GM12878 (cell line): ENCODE results near the gene CFDP1. TPM values are rescaled to one million over a fixed set of nuclear protein-coding genes. Genes with fewer than 3 reads are reported as not detected.
A peak's percentile ranks its signal among the peaks of the same experiment; 100 is the strongest.

Experiments
- BHLHE40 ChIP-seq, 2 experiments: fragments of 450-650 bp in 1 of 2; IDR thresholded peaks; 2 replicates each; pipeline ENCODE4 v1.6.1; 2011 to 2017; ENCODE audit warnings: low read depth in 2 of 2, borderline replicate concordance in 1 of 2, improper control_type of control experiment in 1 of 2, low read length in 1 of 2, mild to moderate bottlenecking in 1 of 2
- CBX5 ChIP-seq: sonication (generic); IDR thresholded peaks from 2 replicates; pipeline ENCODE4 v1.6.1; 2016; ENCODE audit warnings: low read depth, moderate library complexity, mild to moderate bottlenecking, inconsistent platforms
- FOS ChIP-seq: IDR thresholded peaks from 3 replicates; pipeline ENCODE4 v1.6.1; 2011; ENCODE audit warnings: borderline replicate concordance; ENCODE audit not compliant: insufficient read length; ENCODE audit errors: extremely low read depth
- GATAD2B ChIP-seq: fragments of 450-650 bp; conservative IDR thresholded peaks from 2 replicates; pipeline ENCODE4 v1.6.1; 2017; ENCODE audit warnings: low read depth, mild to moderate bottlenecking, moderate library complexity
- HDGF ChIP-seq: fragments of 450-650 bp; IDR thresholded peaks from 2 replicates; pipeline ENCODE4 v1.6.1; 2016; ENCODE audit warnings: antibody characterized with exemption
- KDM1A ChIP-seq: fragments of 200-600 bp; sonication (generic); IDR thresholded peaks from 2 replicates; pipeline ENCODE4 v1.6.1; 2016; ENCODE audit warnings: borderline replicate concordance
- RUNX3 ChIP-seq: IDR thresholded peaks from 2 replicates; pipeline ENCODE4 v1.6.1; 2012; ENCODE audit warnings: low read length, inconsistent platforms
- STAT3 ChIP-seq: IDR thresholded peaks from 2 replicates; pipeline ENCODE4 v1.6.1; 2011; ENCODE audit warnings: low read depth, low read length, improper control_type of control experiment
- TAF1 ChIP-seq: IDR thresholded peaks from 2 replicates; pipeline ENCODE4 v1.6.1; 2011; ENCODE audit warnings: mild to moderate bottlenecking, low read depth, low read length, borderline replicate concordance
- TCF3 ChIP-seq: IDR thresholded peaks from 2 replicates; pipeline ENCODE4 v1.6.1; 2012; ENCODE audit warnings: low read depth, mild to moderate bottlenecking, low read length, borderline replicate concordance; ENCODE audit not compliant: insufficient read depth
- polyA plus RNA-seq, 11 experiments: library from polyadenylated mRNA; depleted of rRNA in 4 of 11; unstranded in 6 of 11; stranded (reverse) in 5 of 11; fragments of >200 nt; fragmentation: Nextera tagmentation in 4 of 11; fragmentation: Illumina TruSeq in 1 of 11; extraction: Ambion mirVana in 4 of 11; extraction: Trizol in 1 of 11; gene quantifications; 1 replicate in 1 of 11; 2 replicates in 10 of 11; pipeline versions ENCODE4 v1.2.1 to v1.2.3, GENCODE V29; 2011 to 2016; ENCODE audit warnings: inconsistent platforms in 2 of 11, missing spikeins in 2 of 11, low read depth in 1 of 11
- total RNA-seq, 4 experiments: library from RNA; depleted of rRNA in 3 of 4; stranded (reverse); fragments of >200 nt in 3 of 4; fragmentation: Illumina TruSeq in 1 of 4; extraction: Trizol in 1 of 4; gene quantifications; 2 replicates each; pipeline versions ENCODE4 v1.2.1 to v1.2.3, GENCODE V29; 2013 to 2021
- TF ChIP-seq, protein P1 (sequence below): fragments of 450-650 bp; formaldehyde crosslinking; IDR thresholded peaks from 2 replicates; pipeline ENCODE4 v1.4.0; 2022; ENCODE audit warnings: mild to moderate bottlenecking, moderate library complexity
- TF ChIP-seq, protein P2 (sequence below): IDR thresholded peaks from 2 replicates; pipeline ENCODE4 v1.6.1; 2012; ENCODE audit warnings: improper control_type of control experiment, low read depth, low read length; ENCODE audit not compliant: insufficient replicate concordance
- TF ChIP-seq, protein P3 (sequence below): fragments of 450-650 bp; IDR thresholded peaks from 2 replicates; pipeline ENCODE4 v1.6.1; 2018; ENCODE audit warnings: borderline replicate concordance, mild to moderate bottlenecking; ENCODE audit not compliant: partially characterized antibody
- TF ChIP-seq, protein P4 (sequence below): IDR thresholded peaks from 2 replicates; pipeline ENCODE4 v1.6.1; 2012; ENCODE audit warnings: low read length, inconsistent platforms

Gene CFDP1
- total and polyA plus RNA-seq, 10 of the 15 experiments (the other 5 are each of a cell fraction or from before 2014, with no cell fraction given) = 22.3 to 64.8 (median 36.7) TPM

DNA sequence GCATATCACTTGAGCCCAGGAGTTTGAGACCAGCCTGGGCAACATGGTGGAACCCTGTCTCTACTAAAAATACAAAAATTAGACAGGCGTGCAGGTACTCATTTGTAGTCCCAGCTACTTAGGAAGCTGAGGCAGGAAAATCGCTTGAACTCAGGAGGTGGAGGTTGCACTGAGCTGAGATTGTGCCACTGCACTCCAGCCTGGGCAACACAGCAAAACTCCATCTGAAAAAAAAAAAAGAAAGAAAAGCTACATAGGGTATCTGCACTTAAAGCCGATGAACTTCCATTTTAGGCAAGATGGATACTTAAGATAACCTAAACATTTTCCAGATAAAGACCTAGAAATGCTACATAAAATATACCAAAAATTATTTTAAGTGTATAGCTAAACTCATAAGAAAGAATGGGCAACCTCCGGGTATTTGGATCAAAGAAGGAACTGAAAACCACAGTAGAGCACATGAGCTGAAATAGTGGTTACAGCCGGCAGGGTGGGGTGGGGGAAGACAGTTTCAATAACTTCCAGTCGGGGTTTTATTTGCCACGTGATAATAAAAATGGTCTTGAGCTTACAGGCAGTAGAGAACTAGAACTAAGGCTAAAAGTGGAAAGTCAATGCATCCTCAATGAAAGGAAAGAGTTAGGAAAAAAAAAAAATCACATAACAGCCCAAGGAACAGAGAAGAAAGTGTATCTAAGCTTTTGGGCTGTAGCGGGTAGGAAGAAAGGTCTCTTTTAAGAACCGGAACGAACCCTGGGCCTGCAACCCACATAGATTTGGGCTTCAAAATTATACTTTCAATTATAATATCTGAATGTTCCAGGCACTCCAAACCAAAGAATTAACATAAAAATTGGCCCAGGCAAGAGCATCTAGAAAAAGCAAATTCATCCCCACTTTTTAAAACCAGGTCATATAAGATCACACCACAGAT is 53.1 kb downstream of the CFDP1 start (continued):
- TF ChIP-seq, protein P1, sequence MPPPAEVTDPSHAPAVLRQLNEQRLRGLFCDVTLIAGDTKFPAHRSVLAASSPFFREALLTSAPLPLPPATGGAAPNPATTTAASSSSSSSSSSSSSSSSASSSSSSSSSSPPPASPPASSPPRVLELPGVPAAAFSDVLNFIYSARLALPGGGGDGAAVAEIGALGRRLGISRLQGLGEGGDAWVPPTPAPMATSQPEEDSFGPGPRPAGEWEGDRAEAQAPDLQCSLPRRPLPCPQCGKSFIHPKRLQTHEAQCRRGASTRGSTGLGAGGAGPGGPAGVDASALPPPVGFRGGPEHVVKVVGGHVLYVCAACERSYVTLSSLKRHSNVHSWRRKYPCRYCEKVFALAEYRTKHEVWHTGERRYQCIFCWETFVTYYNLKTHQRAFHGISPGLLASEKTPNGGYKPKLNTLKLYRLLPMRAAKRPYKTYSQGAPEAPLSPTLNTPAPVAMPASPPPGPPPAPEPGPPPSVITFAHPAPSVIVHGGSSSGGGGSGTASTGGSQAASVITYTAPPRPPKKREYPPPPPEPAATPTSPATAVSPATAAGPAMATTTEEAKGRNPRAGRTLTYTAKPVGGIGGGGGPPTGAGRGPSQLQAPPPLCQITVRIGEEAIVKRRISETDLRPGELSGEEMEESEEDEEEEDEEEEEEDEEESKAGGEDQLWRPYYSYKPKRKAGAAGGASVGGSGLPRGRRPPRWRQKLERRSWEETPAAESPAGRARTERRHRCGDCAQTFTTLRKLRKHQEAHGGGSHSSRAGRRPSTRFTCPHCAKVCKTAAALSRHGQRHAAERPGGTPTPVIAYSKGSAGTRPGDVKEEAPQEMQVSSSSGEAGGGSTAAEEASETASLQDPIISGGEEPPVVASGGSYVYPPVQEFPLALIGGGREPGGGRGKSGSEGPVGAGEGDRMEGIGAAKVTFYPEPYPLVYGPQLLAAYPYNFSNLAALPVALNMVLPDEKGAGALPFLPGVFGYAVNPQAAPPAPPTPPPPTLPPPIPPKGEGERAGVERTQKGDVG = no peak
- TF ChIP-seq, protein P2, sequence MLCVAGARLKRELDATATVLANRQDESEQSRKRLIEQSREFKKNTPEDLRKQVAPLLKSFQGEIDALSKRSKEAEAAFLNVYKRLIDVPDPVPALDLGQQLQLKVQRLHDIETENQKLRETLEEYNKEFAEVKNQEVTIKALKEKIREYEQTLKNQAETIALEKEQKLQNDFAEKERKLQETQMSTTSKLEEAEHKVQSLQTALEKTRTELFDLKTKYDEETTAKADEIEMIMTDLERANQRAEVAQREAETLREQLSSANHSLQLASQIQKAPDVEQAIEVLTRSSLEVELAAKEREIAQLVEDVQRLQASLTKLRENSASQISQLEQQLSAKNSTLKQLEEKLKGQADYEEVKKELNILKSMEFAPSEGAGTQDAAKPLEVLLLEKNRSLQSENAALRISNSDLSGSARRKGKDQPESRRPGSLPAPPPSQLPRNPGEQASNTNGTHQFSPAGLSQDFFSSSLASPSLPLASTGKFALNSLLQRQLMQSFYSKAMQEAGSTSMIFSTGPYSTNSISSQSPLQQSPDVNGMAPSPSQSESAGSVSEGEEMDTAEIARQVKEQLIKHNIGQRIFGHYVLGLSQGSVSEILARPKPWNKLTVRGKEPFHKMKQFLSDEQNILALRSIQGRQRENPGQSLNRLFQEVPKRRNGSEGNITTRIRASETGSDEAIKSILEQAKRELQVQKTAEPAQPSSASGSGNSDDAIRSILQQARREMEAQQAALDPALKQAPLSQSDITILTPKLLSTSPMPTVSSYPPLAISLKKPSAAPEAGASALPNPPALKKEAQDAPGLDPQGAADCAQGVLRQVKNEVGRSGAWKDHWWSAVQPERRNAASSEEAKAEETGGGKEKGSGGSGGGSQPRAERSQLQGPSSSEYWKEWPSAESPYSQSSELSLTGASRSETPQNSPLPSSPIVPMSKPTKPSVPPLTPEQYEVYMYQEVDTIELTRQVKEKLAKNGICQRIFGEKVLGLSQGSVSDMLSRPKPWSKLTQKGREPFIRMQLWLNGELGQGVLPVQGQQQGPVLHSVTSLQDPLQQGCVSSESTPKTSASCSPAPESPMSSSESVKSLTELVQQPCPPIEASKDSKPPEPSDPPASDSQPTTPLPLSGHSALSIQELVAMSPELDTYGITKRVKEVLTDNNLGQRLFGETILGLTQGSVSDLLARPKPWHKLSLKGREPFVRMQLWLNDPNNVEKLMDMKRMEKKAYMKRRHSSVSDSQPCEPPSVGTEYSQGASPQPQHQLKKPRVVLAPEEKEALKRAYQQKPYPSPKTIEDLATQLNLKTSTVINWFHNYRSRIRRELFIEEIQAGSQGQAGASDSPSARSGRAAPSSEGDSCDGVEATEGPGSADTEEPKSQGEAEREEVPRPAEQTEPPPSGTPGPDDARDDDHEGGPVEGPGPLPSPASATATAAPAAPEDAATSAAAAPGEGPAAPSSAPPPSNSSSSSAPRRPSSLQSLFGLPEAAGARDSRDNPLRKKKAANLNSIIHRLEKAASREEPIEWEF = no peak
- no peak for TF ChIP-seq CBX5
- no peak for TF ChIP-seq HDGF
- no peak for TF ChIP-seq KDM1A
- TF ChIP-seq BHLHE40 (IDR thresholded peaks at IDR 0.05; ENCODE audit: borderline replicate concordance in 1 of 2, low read depth in 2 of 2, low read length in 1 of 2) = peak; percentile 95 to 97
- peak; percentile 100 for TF ChIP-seq RUNX3
- no peak for TF ChIP-seq TAF1
- peak; percentile 85; the same call in 1 of the 2 replicates for TF ChIP-seq TCF3
- TF ChIP-seq GATAD2B = no peak
- TF ChIP-seq, protein P3, sequence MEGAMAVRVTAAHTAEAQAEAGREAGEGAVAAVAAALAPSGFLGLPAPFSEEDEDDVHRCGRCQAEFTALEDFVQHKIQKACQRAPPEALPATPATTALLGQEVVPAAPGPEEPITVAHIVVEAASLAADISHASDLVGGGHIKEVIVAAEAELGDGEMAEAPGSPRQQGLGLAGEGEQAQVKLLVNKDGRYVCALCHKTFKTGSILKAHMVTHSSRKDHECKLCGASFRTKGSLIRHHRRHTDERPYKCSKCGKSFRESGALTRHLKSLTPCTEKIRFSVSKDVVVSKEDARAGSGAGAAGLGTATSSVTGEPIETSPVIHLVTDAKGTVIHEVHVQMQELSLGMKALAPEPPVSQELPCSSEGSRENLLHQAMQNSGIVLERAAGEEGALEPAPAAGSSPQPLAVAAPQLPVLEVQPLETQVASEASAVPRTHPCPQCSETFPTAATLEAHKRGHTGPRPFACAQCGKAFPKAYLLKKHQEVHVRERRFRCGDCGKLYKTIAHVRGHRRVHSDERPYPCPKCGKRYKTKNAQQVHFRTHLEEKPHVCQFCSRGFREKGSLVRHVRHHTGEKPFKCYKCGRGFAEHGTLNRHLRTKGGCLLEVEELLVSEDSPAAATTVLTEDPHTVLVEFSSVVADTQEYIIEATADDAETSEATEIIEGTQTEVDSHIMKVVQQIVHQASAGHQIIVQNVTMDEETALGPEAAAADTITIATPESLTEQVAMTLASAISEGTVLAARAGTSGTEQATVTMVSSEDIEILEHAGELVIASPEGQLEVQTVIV = no peak
- TF ChIP-seq STAT3 = no peak
- TF ChIP-seq, protein P4, sequence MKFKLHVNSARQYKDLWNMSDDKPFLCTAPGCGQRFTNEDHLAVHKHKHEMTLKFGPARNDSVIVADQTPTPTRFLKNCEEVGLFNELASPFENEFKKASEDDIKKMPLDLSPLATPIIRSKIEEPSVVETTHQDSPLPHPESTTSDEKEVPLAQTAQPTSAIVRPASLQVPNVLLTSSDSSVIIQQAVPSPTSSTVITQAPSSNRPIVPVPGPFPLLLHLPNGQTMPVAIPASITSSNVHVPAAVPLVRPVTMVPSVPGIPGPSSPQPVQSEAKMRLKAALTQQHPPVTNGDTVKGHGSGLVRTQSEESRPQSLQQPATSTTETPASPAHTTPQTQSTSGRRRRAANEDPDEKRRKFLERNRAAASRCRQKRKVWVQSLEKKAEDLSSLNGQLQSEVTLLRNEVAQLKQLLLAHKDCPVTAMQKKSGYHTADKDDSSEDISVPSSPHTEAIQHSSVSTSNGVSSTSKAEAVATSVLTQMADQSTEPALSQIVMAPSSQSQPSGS = peak; percentile 78
- no peak for TF ChIP-seq FOS
